Right lobe of liver (tissue), 4 donors: ENCODE measurements around the gene DOLK.

Experiments used
- CTCF ChIP-seq, 4 donors: fragments of 200-600 bp in 3 of 4; fragments of 450-650 bp in 1 of 4; IDR thresholded peaks; one replicate each; pipeline versions ENCODE4 v1.5.1 to v1.8.0; 2016 to 2022; ENCODE audit warnings: antibody characterized with exemption in 4 of 4, mild to moderate bottlenecking in 2 of 4
- POLR2A ChIP-seq: fragments of 450-650 bp; IDR thresholded peaks from one replicate; pipeline ENCODE4 v1.6.1; 2017; ENCODE audit warnings: antibody characterized with exemption, mild to moderate bottlenecking
- donor health status: DM: no; HTN: no; CAD: no.
- donor health status: DM: no; HTN: no; CAD: no.
- donor health status: DM: no; HTN: yes; CAD: no.

- no peak for TF ChIP-seq CTCF (IDR thresholded peaks at IDR 0.05)
- no peak for TF ChIP-seq POLR2A
Measured at GRCh38 chr9:128916745-128917144, 30.7 kb downstream of the DOLK start.
